Pancreas (tissue), 10 donors: ENCODE results near the gene ABHD12B. TPM values are rescaled to one million over a fixed set of nuclear protein-coding genes. Genes with fewer than 3 reads are reported as not detected.

Experiments
- ATAC-seq, 4 donors: fragments of 200-7000 bp; cut with Tn5 transposase; one replicate each; pipeline versions ENCODE4 v1.8.0 to v1.9.1; 2020; ENCODE audit warnings: mild to moderate bottlenecking in 4 of 4, moderate library complexity in 4 of 4
- DNase-seq, 6 donors: peaks; one replicate each; pipeline ENCODE4 v3.0.0-alpha.2; 2020
- FAIRE-seq: peaks from 2 replicates; lab custom pipeline; 2012; peaks lifted over from hg19 to GRCh38; lab: Jason Lieb, UNC
- H3K27ac ChIP-seq, 4 donors: fragments of 200-600 bp; sonication (generic); 1 replicate in 3 of 4; 2 replicates in 1 of 4; pipeline versions ENCODE4 v1.5.0 to v1.8.0; 2020
- H3K27me3 ChIP-seq, 4 donors: fragments of 200-600 bp; one replicate each; pipeline ENCODE4 v1.8.0; 2021
- H3K36me3 ChIP-seq, 3 donors: fragments of 200-600 bp; sonication (generic) in 1 of 3; one replicate each; pipeline versions ENCODE4 v1.5.0 to v1.8.0; 2020 to 2021
- H3K4me1 ChIP-seq, 3 donors: fragments of 200-600 bp; one replicate each; pipeline ENCODE4 v1.8.0; 2021
- H3K4me3 ChIP-seq, 4 donors: fragments of 200-600 bp; sonication (generic) in 2 of 4; one replicate each; pipeline versions ENCODE4 v1.5.0 to v1.8.0; 2020 to 2021
- H3K9me3 ChIP-seq, 4 donors: fragments of 200-600 bp; one replicate each; pipeline ENCODE4 v1.8.0; 2021
- WGBS, 2 donors: extraction: QIAGEN DNeasy Blood & Tissue Kit; methylation state at CpG; one replicate each; pipeline ENCODE4 v1.1.7; 2013; 5-methylcytosine and 5-hydroxymethylcytosine counted together
- intact Hi-C, 3 donors: fragments of 100-400 bp; cut with DNase I; formaldehyde crosslinking; loops; one replicate each; pipeline versions ENCODE4 v1.11.1 to v1.14.2; 2022
- polyA plus RNA-seq, 2 donors: library from polyadenylated mRNA; stranded (reverse); fragments of 200-250 nt; gene quantifications; one replicate each; pipeline ENCODE4 v1.2.3, GENCODE V29; 2013
- total RNA-seq, 6 donors: library from RNA; stranded (reverse); fragmentation: NEBNext Ultra II Directional in 4 of 6; extraction: Animal tissue kit (Norgen Biotek cat#: 25700) in 4 of 6; gene quantifications; one replicate each; pipeline versions ENCODE4 v1.2.1 to v1.2.4, GENCODE V29; 2021 to 2023
- TF ChIP-seq, protein P1 (sequence below), 4 donors: fragments of 200-600 bp; sonication (generic) in 3 of 4; IDR thresholded peaks; one replicate each; pipeline versions ENCODE4 v1.5.0 to v1.8.0; 2021; ENCODE audit warnings: antibody characterized with exemption in 4 of 4
- donor health status: healthy with polysubstance abuse.
- donor health status: DM: no; HTN: no; CAD: no; lungs with moderate emphysema.
- donor health status: DM: no; HTN: no; CAD: no.
- donor health status: control.
- donor health status: control.
- donor health status: Bipolar disorder and iron deficiency.
- donor health status: DM: yes; HTN: yes; CAD: no.
- donor health status: DM: no; HTN: no; CAD: no.
- donor health status: DM: no; HTN: no; CAD: no.
- donor health status: DM: yes; HTN: yes; CAD: no.

The ABHD12B gene
- total and polyA plus RNA-seq, 8 donors, result 0.16 TPM; not detected in 7

GRCh38 chr14:50947446-50947845 is 75.6 kb downstream of the ABHD12B start:
- Histone ChIP-seq H3K4me3 (no peak overlapping the region), H3K9me3 (no peaks in the 10 kb centered on the region), H3K4me1 (no peaks in the 10 kb centered on the region), H3K27me3 (no peaks in the 10 kb centered on the region), H3K27ac (no peak overlapping the region), H3K36me3 (no peaks in the 10 kb centered on the region)
- intact Hi-C loops, result no loop called here
- TF ChIP-seq, protein P1, sequence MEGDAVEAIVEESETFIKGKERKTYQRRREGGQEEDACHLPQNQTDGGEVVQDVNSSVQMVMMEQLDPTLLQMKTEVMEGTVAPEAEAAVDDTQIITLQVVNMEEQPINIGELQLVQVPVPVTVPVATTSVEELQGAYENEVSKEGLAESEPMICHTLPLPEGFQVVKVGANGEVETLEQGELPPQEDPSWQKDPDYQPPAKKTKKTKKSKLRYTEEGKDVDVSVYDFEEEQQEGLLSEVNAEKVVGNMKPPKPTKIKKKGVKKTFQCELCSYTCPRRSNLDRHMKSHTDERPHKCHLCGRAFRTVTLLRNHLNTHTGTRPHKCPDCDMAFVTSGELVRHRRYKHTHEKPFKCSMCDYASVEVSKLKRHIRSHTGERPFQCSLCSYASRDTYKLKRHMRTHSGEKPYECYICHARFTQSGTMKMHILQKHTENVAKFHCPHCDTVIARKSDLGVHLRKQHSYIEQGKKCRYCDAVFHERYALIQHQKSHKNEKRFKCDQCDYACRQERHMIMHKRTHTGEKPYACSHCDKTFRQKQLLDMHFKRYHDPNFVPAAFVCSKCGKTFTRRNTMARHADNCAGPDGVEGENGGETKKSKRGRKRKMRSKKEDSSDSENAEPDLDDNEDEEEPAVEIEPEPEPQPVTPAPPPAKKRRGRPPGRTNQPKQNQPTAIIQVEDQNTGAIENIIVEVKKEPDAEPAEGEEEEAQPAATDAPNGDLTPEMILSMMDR (IDR thresholded peaks at IDR 0.05), result no peak
- DNase-seq (no peak), FAIRE-seq (no peak), ATAC-seq (no peak)
- 72 to 77% methylated on average over 4 of the region's 4 CpGs for WGBS, 2 donors

DNA sequence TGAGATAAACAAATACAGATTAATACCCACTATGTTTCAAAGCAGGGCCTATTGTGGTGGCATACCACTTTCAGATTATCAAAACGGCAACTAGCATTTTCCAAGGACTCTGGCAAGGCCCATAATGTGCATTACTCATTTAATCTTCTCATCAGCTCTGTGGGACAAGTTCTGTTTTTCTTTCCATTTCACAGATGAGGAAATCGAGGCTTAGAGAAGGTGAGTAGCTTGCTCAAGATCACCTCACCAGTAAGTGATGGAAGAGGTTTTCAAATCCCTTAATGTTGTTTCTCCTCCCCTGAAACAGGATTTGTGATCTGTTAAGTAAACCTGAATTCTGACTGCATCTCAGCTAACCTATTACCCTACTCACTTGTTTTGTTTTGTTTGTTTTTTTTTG is 76.4 kb downstream of the ABHD12B start:
- no peaks in the 10 kb centered on the region for H3K4me1 ChIP-seq
- H3K27ac ChIP-seq, result no peak overlapping the region
- TF ChIP-seq, protein P1 (IDR thresholded peaks at IDR 0.05), result no peak
- no peaks in the 10 kb centered on the region for H3K27me3 ChIP-seq
- FAIRE-seq (no peak), ATAC-seq (no peak), DNase-seq (no peak)
- H3K9me3 ChIP-seq, result no peaks in the 10 kb centered on the region
- H3K36me3 ChIP-seq, result no peaks in the 10 kb centered on the region
- 40 to 78% methylated on average over 2 of the region's 2 CpGs for WGBS, 2 donors
- no peak overlapping the region for H3K4me3 ChIP-seq
- intact Hi-C loops, result no loop called here

GRCh38 chr14:50951032-50951431 is 79.2 kb downstream of the ABHD12B start:
- FAIRE-seq (no peak), ATAC-seq (peak in 1 of 4 donors; percentile 32), DNase-seq (no peak)
- Histone ChIP-seq H3K36me3 (no peaks in the 10 kb centered on the region), H3K27me3 (no peaks in the 10 kb centered on the region), H3K9me3 (no peaks in the 10 kb centered on the region), H3K4me3 (no peak overlapping the region), H3K4me1 (no peaks in the 10 kb centered on the region), H3K27ac (no peak overlapping the region)
- intact Hi-C loops, result no loop called here
- TF ChIP-seq, protein P1 (IDR thresholded peaks at IDR 0.05), result no peak
- WGBS, 2 donors, result 89 to 95% methylated on average over 6 of the region's 6 CpGs

GRCh38 chr14:50953502-50953901 is 81.6 kb downstream of the ABHD12B start:
- WGBS, 2 donors, result 76 to 83% methylated on average over 1 of the region's 1 CpG

More at GRCh38 chr14:50953502-50953901, 81.6 kb downstream of the ABHD12B start:
- no peaks in the 10 kb centered on the region for H3K36me3 ChIP-seq
- no peaks in the 10 kb centered on the region for H3K9me3 ChIP-seq
- no peaks in the 10 kb centered on the region for H3K27me3 ChIP-seq
- intact Hi-C loops, result no loop called here
- ATAC-seq (no peak), FAIRE-seq (no peak), DNase-seq (no peak)
- H3K27ac ChIP-seq, result no peak overlapping the region
- TF ChIP-seq, protein P1 (IDR thresholded peaks at IDR 0.05), result no peak
- H3K4me1 ChIP-seq, result no peaks in the 10 kb centered on the region
- no peak overlapping the region for H3K4me3 ChIP-seq

Other genes starting within 250 kb of the ABHD12B start
- gene SAV1, start 203.7 kb upstream of the ABHD12B start, total RNA-seq, result 10 to 100 TPM; 32.6 to 49.2 (median 38.5) TPM
- 10 to 100 TPM; 14.8 to 19.5 TPM for gene SAV1, start 203.7 kb upstream of the ABHD12B start, polyA plus RNA-seq
- gene NIN, start 40.9 kb upstream of the ABHD12B start, total RNA-seq, result 10 to 100 TPM in 2 of 6 donors, 1 to 10 TPM in 4; 7.1 to 17.9 (median 8.6) TPM
- gene NIN, start 40.9 kb upstream of the ABHD12B start, polyA plus RNA-seq, result 1 to 10 TPM; 3.1 to 3.7 TPM
- 10 to 100 TPM in 1 of 6 donors, 1 to 10 TPM in 5; 2.6 to 17.8 (median 6.0) TPM for gene PYGL, start 72.4 kb downstream of the ABHD12B start, total RNA-seq
- 1 to 10 TPM; 4.0 to 5.0 TPM for gene PYGL, start 72.4 kb downstream of the ABHD12B start, polyA plus RNA-seq
- under 1 TPM; 0.25 to 0.95 (median 0.63) TPM for gene TRIM9, start 223.1 kb downstream of the ABHD12B start, total RNA-seq
- gene TRIM9, start 223.1 kb downstream of the ABHD12B start, polyA plus RNA-seq, result 1 to 10 TPM; 1.1 to 3.4 TPM